Osteocyte (in vitro differentiated cells): ENCODE measurements around the gene TFF1. TPM values are rescaled to one million over a fixed set of nuclear protein-coding genes. Genes with fewer than 3 reads are reported as not detected.

Experiments used
- DNase-seq: peaks from one replicate; pipeline ENCODE4 v3.0.0; 2021; ENCODE audit warnings: mixed read lengths; ENCODE audit not compliant: unreplicated experiment; ENCODE audit errors: extremely low spot score
- H3K27ac Mint-ChIP-seq: one replicate; pipeline ENCODE4 v1.8.0; 2021; ENCODE audit warnings: mild to moderate bottlenecking, mixed read lengths; ENCODE audit not compliant: unreplicated experiment
- H3K27me3 Mint-ChIP-seq: one replicate; pipeline ENCODE4 v1.8.0; 2021; ENCODE audit warnings: mixed read lengths; ENCODE audit not compliant: unreplicated experiment
- H3K36me3 Mint-ChIP-seq: one replicate; pipeline ENCODE4 v1.8.0; 2021; ENCODE audit warnings: mixed read lengths; ENCODE audit not compliant: unreplicated experiment
- H3K4me1 Mint-ChIP-seq: one replicate; pipeline ENCODE4 v1.8.0; 2021; ENCODE audit warnings: mixed read lengths; ENCODE audit not compliant: unreplicated experiment
- H3K4me3 Mint-ChIP-seq: one replicate; pipeline ENCODE4 v1.8.0; 2021; ENCODE audit warnings: mild to moderate bottlenecking, moderate library complexity, mixed read lengths; ENCODE audit not compliant: unreplicated experiment
- H3K9me3 Mint-ChIP-seq: one replicate; pipeline ENCODE4 v1.8.0; 2021; ENCODE audit warnings: mixed read lengths; ENCODE audit not compliant: unreplicated experiment
- CTCF ChIP-seq: fragments of 200-600 bp; sonication (generic); IDR thresholded peaks from 2 replicates; pipeline ENCODE4 v1.5.0; 2021; ENCODE audit warnings: antibody characterized with exemption, mild to moderate bottlenecking, moderate library complexity
- total RNA-seq: library from RNA; stranded (reverse); gene quantifications from 2 replicates; pipeline ENCODE4 v1.2.1, GENCODE V29; 2021

TFF1 gene
- total RNA-seq, 1 donor from 2014 or later = not detected

DNA sequence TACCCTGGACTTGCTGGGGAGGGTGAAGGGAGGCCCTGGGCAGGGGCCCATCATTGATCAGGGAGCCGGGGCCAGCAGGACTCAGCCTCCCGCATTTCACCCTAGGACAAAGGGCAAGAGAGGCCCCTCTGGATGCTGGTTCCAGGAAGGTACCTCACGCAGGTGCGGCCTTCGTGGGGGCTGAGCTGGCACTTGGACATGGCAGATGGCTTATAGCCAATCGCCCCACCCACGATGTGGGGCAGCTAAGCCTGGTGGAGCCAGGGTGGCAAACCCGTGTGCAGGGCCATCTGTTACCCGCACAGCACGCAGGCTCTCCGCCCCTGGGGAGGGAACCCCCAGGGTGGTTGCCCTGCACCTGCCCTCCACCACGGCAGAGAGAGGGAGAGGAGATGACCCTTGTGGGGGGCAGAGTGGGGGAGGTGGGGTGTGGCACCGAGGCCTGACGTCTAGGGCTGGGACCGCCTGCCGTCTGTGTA lies 53.7 kb downstream of the TFF1 start:
- Mint-ChIP-seq H3K4me3 (no peak overlapping the region), H3K4me1 (peaks cover 64% of the 10 kb centered on the region), H3K27me3 (no peaks in the 10 kb centered on the region), H3K9me3 (no peaks in the 10 kb centered on the region), H3K36me3 (no peaks in the 10 kb centered on the region), H3K27ac (no peak overlapping the region)
- no peak for DNase-seq
- TF ChIP-seq CTCF = no peak

Other genes with a start within 250 kb of the TFF1 start
- gene ABCG1, start 147.4 kb downstream of the TFF1 start, total RNA-seq = 16.5 TPM in 2 replicates
- 46.1 and 50.3 TPM in 2 replicates for gene TFF3, start 51.1 kb downstream of the TFF1 start, total RNA-seq
- gene TFF2, start 15.5 kb downstream of the TFF1 start, total RNA-seq = not detected in 2 replicates
- gene TMPRSS3, start 29.5 kb upstream of the TFF1 start, total RNA-seq = not detected in 2 replicates
- not detected in 2 replicates for gene UBASH3A, start 37.4 kb upstream of the TFF1 start, total RNA-seq
- gene RSPH1, start 129.7 kb upstream of the TFF1 start, total RNA-seq = 0.19 and 0.34 TPM in 2 replicates
- gene SLC37A1, start 147.3 kb upstream of the TFF1 start, total RNA-seq = 13.2 and 13.5 TPM in 2 replicates